ENCODE results near the gene PIGR. TPM values are rescaled to one million over a fixed set of nuclear protein-coding genes. Genes with fewer than 3 reads are reported as not detected.

Gene PIGR
- total and polyA plus RNA-seq, 2 of the 4 experiments (the other 2 are of a cell fraction), result not detected

DNA sequence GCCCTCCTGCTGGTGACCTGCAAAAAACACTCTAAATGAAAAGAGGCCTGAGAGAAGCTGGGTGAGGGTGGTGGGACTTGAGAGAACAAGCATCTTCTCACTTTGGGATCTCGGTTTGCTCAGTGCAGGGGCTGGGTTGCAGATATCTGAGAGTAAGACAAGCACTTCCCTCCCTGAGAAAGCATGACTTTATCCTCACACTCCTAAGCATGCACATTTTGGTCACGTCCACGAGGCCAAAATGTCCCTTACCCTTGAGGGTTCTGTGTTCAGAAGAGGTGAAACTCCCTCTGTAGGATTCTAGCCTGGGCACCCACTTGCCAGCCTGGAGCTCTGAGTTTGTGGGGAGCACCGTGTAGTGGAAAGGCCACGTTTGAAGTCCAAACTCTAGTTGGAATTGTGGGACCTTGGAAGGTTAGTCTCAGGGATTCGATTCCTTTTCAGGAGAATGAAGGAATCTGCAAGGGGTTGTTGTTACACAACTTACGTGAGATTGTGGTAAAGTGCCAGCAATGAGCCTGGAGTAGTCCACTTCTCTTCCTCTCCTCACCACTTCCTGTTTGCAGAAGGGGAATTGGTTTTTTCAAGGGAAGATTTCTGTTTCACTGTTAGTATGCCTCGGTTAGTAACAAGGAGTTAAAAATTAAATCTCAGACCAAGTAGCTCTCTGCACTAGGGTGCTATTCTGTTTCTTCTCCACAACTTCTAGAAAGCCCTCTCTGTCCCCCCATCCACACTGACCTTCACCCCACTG lies 21.0 kb upstream of the PIGR start:
- no peaks in the 10 kb centered on the region for H3K9me3 ChIP-seq (ENCODE audit: control insufficient read depth, insufficient read depth, low read length)
- no peaks in the 10 kb centered on the region for H3K36me3 ChIP-seq (ENCODE audit: control insufficient read depth, insufficient read depth, low read length)
- no peak overlapping the region for H4K91ac ChIP-seq (ENCODE audit: insufficient read depth, low read depth, low read length)
- H3K56ac ChIP-seq (ENCODE audit: extremely low read depth, insufficient read depth, low read length), result no peak overlapping the region
- peaks cover 33% of the 10 kb centered on the region for H3K27me3 ChIP-seq (ENCODE audit: control insufficient read depth, insufficient read depth, low read length)
- BruUV-seq (replicated peaks), result no TSS peak
- H2BK120ac ChIP-seq (ENCODE audit: low read depth, low read length), result no peak overlapping the region
- dilution Hi-C loops (cut with HindIII; ENCODE audit: low sequenced_read_pairs, unreplicated experiment), result no loop called here
- intact Hi-C loops (cut with micrococcal nuclease), result no loop called here
- no peak overlapping the region for H3K4ac ChIP-seq (ENCODE audit: low read depth, low read length)
- no peak overlapping the region for H2AFZ ChIP-seq (replicated peaks; ENCODE audit: low read length, poor library complexity)
- no peak overlapping the region for H2AK5ac ChIP-seq (ENCODE audit: low read depth, low read length)
- H3K4me1 ChIP-seq (ENCODE audit: control insufficient read depth, insufficient read depth, low read length), result no peaks in the 10 kb centered on the region
- H3K4me2 ChIP-seq (ENCODE audit: low read depth, low read length), result no peak overlapping the region
- ChIA-PET POLR2A (ENCODE audit: unreplicated experiment) (no interaction called here), CTCF (interaction anchor here (1.1 kb wide), 1 partner anchor 13 kb away, joined by 3 read pairs; no protein-coding TSS in a partner anchor)
- H2BK5ac ChIP-seq (ENCODE audit: low read depth, low read length, poor library complexity, severe bottlenecking), result no peak overlapping the region
- no peaks in the 10 kb centered on the region for H4K20me1 ChIP-seq (ENCODE audit: insufficient read depth, low read length)
- 0 out of 2 replicates have a peak, but pooled peaks cover 2% of the 10 kb centered on the region for H3K9me1 ChIP-seq (ENCODE audit: insufficient read depth, low read length)
- no peak overlapping the region for H2BK20ac ChIP-seq (ENCODE audit: low read depth, low read length)
- H3K4me3 ChIP-seq (ENCODE audit: insufficient read depth, low read depth, low read length), result no peak overlapping the region
- H3K18ac ChIP-seq (ENCODE audit: low read depth, low read length), result no peak overlapping the region
- in situ Hi-C loops (cut with MboI; ENCODE audit: low sequenced_read_pairs), result no loop called here
- H3K79me1 ChIP-seq (ENCODE audit: low read depth in 1 of 2, low read length in 2 of 2), result no peaks in the 10 kb centered on the region
- H2AK9ac ChIP-seq (replicated peaks; ENCODE audit: low read depth, low read length, poor library complexity), result no peak overlapping the region
- ATAC-seq (ENCODE audit: low read depth) (no peak), DNase-seq (peak; percentile 29)
- H3K27ac ChIP-seq (ENCODE audit: insufficient read depth, low read length), result no peak overlapping the region
- H4K8ac ChIP-seq (ENCODE audit: low read depth in 2 of 2, low read length in 2 of 2), result no peak overlapping the region
- no peak overlapping the region for H3K23ac ChIP-seq (ENCODE audit: low read depth, low read length)
- no peak overlapping the region for H4K5ac ChIP-seq (ENCODE audit: low read depth, low read length)
- H3K14ac ChIP-seq (replicated peaks; ENCODE audit: low read depth, low read length), result no peak overlapping the region
- TF ChIP-seq, protein P1, sequence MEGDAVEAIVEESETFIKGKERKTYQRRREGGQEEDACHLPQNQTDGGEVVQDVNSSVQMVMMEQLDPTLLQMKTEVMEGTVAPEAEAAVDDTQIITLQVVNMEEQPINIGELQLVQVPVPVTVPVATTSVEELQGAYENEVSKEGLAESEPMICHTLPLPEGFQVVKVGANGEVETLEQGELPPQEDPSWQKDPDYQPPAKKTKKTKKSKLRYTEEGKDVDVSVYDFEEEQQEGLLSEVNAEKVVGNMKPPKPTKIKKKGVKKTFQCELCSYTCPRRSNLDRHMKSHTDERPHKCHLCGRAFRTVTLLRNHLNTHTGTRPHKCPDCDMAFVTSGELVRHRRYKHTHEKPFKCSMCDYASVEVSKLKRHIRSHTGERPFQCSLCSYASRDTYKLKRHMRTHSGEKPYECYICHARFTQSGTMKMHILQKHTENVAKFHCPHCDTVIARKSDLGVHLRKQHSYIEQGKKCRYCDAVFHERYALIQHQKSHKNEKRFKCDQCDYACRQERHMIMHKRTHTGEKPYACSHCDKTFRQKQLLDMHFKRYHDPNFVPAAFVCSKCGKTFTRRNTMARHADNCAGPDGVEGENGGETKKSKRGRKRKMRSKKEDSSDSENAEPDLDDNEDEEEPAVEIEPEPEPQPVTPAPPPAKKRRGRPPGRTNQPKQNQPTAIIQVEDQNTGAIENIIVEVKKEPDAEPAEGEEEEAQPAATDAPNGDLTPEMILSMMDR (conservative IDR thresholded peaks at IDR 0.05; ENCODE audit: low read depth, low read length), result no peak
- TF ChIP-seq NFE2L2 (IDR thresholded peaks at IDR 0.05; ENCODE audit: low read depth, low read length) (no peak), SMC3 (IDR thresholded peaks at IDR 0.05; ENCODE audit: low read depth, low read length) (no peak), POLR2A (IDR thresholded peaks at IDR 0.05; ENCODE audit: low read depth, low read length) (no peak), MAZ (IDR thresholded peaks at IDR 0.05; ENCODE audit: borderline replicate concordance, low read depth, low read length) (no peak), RAD21 (IDR thresholded peaks at IDR 0.05; ENCODE audit: low read length) (no peak)
- no peak overlapping the region for H3K9ac ChIP-seq (ENCODE audit: low read depth, low read length)
- no peak overlapping the region for H2BK15ac ChIP-seq (ENCODE audit: low read depth, low read length)
- 60% methylated on average over 1 of the region's 8 CpGs; no CpG with 5 or more reads in 1 of the 2 experiments for WGBS, 2 experiments (ENCODE audit: extremely low coverage in 2 of 2, insufficient read length in 1 of 2)

Measured in IMR-90 (cell line).